Activated CD4-positive, alpha-beta T cell treated with anti-CD3 and anti-CD28 coated beads, Interleukin-2, Interleukin-6, amounts not matched to agents 100 ng/mL and 50 ng/mL, durations not matched to agents 16 hours and 8 hours (primary cell): ENCODE measurements around the gene GNAQ.
A peak's percentile ranks its signal among the peaks of the same experiment; 100 is the strongest.
"Not testable (repeated sequence)": the region's sequence is repeated elsewhere in the genome, so short reads cannot be mapped to it uniquely, and the experiment has no call there.

ENCODE experiments used
- DNase-seq: peaks from one replicate; pipeline ENCODE4 v3.0.0-alpha.2; 2020

The GNAQ gene

GRCh38 chr9:77717608-77718297 lies 313.9 kb downstream of the GNAQ start:
- DNase-seq: not testable (repeated sequence)

DNA sequence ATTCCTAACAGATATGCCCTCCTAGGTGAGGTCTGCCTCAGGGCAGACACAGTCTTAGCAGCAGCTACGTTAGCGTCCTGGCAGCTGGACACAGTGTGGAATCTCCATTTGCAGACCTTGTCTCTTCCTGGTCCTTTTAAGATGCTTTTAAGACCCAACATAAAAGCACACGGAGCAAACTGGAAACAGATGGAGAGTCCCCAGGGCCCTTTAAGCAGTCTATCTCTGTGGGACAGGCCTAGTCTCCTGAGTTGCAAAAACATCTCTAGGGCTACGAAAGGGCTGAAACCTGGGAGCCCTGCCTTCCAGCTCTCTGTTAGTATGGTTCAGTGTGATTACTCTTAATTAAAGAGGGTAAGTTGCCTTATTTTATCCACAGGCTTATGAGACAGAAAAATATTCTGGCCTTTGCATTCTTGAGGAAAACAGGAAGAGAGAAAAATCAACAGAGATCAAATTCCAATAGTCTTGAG lies 317.5 kb downstream of the GNAQ start:
- no peak for DNase-seq

DNA sequence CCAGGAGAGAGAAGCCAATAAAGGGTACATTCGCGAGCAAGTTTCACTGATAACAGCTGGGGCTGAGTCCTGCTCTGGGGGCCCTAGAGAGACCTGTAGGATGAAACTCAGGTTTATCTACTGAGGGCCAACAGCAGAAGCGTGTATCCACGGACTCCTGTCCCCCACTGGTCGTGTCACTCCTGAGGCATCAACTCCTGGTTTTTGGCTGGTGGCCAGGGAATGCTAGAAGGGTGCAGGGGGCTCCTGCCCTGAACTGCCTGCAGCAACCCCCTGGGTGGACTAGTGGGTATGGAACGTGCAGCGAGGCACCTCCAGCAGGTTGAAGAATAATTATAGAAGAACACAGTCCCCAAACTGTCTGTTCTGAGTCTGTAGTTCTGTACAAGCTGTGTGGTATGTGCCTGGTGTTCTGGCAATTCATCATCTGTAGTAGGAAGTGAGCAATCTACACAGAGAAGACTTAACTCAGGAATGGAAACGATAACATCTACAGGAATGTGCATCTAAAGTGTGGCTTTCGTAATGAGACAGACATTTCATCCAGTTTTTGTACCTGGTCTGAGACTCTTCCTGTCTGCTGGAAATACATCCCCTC lies 319.0 kb downstream of the GNAQ start:
- DNase-seq: peak; percentile 29

GRCh38 chr9:77710965-77711648 lies 320.5 kb downstream of the GNAQ start:
- no peak for DNase-seq

- DNase-seq: no peak
These were observed 321.3 kb downstream of the GNAQ start for GRCh38 chr9:77710316-77710715.

DNA sequence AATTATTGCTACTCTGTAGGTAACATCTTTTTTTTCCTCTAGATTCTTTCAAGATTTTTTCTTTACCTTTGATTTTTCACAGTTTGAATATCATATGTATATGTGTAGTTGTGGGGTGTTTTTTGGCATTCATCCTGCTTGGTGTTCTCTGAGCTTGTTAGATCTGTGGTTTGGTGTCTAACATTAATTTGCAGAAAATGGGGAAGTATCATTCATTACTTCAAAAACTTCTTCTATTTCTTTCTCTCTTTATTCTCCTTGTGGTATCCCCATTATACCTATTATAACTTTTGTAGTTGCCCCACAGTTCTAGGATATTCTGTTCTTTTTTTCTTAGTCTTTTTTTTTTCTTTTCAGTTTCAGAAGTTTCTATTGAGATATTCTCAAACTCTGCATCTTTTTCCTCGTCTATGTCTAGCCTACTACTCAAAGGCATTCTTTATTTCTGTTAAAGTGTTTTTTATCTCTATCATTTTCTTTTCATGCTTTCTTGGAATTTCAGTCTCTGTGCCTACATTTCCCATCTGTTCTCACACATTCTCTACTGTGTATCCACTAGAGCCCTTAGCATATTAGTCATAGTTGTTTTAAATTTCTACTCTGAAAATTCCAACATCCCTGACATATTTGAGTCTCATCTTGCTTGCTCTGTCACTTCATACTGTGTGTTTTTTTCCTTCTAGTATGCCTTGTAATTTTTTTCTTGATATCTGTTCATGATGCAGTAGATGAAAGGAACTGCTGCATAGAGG lies 323.4 kb downstream of the GNAQ start:
- no peak for DNase-seq

GRCh38 chr9:77707383-77708063 lies 324.1 kb downstream of the GNAQ start:
- no peak for DNase-seq

- no peak for DNase-seq
These were observed 326.0 kb downstream of the GNAQ start for GRCh38 chr9:77705636-77706035.

DNA sequence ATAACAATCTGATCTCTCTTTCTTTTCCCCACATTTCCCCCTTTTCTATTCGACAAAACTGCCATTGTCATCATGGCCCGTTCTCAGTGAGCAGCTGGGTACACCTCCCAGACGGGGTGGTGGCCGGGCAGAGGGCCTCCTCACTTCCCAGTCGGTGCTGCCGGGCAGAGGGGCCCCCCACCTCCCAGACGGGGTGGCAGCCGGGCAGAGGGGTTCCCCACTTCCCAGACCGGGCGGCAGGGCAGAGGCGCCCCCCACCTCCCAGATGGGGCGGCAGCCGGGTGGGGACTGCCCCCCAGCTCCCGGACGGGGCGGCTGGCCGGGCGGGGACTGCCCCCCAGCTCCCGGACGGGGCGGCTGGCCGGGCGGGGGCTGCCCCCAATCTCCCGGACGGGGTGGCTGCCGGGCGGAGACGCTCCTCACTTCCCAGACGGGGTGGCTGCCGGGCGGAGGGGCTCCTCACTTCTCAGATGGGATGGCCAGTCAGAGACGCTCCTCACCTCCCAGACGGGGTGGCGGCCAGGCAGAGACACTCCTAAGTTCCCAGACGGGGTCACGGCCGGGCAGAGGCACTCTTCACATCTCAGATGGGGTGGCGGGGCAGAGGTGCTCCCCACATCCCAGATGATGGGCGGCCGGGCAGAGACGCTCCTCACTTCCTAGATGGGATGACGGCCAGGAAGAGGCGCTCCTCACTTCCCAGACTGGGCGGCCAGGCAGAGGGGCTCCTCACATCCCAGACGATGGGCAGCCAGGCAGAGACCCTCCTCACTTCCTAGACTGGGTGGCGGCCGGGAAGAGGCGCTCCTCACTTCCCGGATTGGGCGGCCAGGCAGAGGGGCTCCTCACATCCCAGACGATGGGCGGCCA lies 328.9 kb downstream of the GNAQ start:
- DNase-seq: not testable (repeated sequence)

- DNase-seq: no peak
These were observed 334.2 kb downstream of the GNAQ start for GRCh38 chr9:77697238-77697984.

- not testable (repeated sequence) for DNase-seq
These were observed 340.9 kb downstream of the GNAQ start for GRCh38 chr9:77690723-77691122.

DNA sequence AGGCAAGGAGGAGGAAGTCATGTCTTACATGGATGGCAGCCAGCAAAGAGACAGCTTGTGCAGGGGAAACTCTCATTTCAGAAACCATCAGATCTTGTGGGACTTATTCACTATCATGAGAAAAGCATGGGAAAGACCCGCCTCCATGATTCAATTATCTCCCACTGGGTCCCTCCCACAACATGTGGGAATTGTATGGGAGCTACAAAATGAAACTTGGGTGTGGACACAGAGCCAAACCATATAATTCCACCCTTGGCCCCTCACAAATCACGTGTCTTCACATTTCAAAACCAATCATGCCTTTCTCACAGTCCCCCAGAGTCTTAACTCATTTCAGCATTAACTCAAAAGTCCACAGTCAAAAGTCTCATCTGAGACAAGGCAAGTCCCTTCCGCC lies 341.5 kb downstream of the GNAQ start:
- DNase-seq: not testable (repeated sequence)

DNA sequence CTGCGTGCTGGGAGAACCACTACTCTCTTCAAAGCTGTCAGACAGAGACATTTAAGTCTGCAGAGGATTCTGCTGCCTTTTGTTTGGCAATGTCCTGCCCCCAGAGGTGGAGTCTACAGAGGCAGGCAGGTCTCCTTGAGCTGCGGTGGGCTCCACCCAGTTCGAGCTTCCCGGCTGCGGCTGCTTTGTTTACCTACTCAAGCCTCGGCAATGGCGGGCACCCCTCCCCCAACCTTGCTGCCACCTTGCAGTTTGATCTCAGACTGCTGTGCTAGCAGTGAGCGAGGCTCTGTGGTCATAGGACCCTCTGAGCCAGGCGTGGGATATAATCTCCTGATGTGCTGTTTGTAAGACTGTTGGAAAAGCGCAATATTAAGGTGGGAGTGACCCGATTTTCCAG lies 343.9 kb downstream of the GNAQ start:
- not testable (repeated sequence) for DNase-seq

DNA sequence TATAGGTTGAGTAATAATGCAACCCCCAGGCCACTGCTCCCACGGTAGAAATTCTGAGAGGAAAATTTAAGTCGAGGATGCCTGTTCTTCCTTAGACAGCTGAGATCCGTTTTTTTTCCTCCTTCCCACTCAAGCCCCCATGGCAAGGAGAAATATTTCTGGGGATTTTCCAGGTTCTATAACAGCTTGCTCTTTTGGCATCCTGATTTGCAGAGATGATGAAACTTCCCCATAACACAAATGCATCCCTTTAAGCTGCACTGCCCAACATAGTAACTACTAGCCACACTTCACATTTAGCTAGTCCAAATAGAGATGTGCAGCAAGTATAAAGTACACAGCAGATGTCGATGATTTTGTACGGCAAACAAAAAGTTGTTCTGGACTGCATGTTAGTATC lies 351.0 kb downstream of the GNAQ start:
- DNase-seq: no peak

- DNase-seq: no peak
These were observed 351.8 kb downstream of the GNAQ start for GRCh38 chr9:77679661-77680368.

- DNase-seq: no peak
These were observed 352.5 kb downstream of the GNAQ start for GRCh38 chr9:77679088-77679487.

GRCh38 chr9:77677957-77678535 lies 353.6 kb downstream of the GNAQ start:
- DNase-seq: no peak

- DNase-seq: no peak
These were observed 354.2 kb downstream of the GNAQ start for GRCh38 chr9:77677397-77677796.

- DNase-seq: no peak
These were observed 357.4 kb downstream of the GNAQ start for GRCh38 chr9:77673941-77674791.
